ENCODE measurements around the gene AKAP13. TPM values are rescaled to one million over a fixed set of nuclear protein-coding genes. Genes with fewer than 3 reads are reported as not detected.

Gene AKAP13
- total and polyA plus RNA-seq, 2 of the 8 experiments (the other 6 are each of a cell fraction or from before 2014, with no cell fraction given): 14.0 to 46.2 TPM

GRCh38 chr15:85592148-85592547, 211.7 kb downstream of the AKAP13 start:
- Histone ChIP-seq H2BK12ac (ENCODE audit: low read depth, low read length) (no peak overlapping the region), H3K4me1 (replicated peaks in 1 of 4; ENCODE audit: control insufficient read depth in 3 of 4, insufficient read depth in 4 of 4, low read length in 3 of 4) (peaks cover 0 to 4% (median 0%) of the 10 kb centered on the region in 4 experiments; a peak in 1 of 7 replicates), H3K4ac (replicated peaks; ENCODE audit: insufficient read length, low read depth, low read length) (no peak overlapping the region), H3K23ac (ENCODE audit: insufficient read length) (no peak overlapping the region), H3K36me3 (ENCODE audit: control insufficient read depth in 2 of 4, insufficient read depth in 4 of 4, low read length in 3 of 4) (no peaks in the 10 kb centered on the region; a peak in 1 of 8 replicates), H2BK20ac (ENCODE audit: low read length) (no peak overlapping the region), H2BK15ac (ENCODE audit: low read length) (no peak overlapping the region), H2AK5ac (ENCODE audit: low read depth, low read length) (no peak overlapping the region), H3K4me3 (ENCODE audit: extremely low read depth in 1 of 4, insufficient read depth in 2 of 4, low read depth in 3 of 4, low read length in 4 of 4) (no peak overlapping the region), H4K8ac (ENCODE audit: extremely low read depth, insufficient read depth, low read length) (no peak overlapping the region), H3K56ac (replicated peaks; ENCODE audit: insufficient read length, low read depth, low read length) (no peak overlapping the region), H3K79me2 (ENCODE audit: control insufficient read depth in 1 of 2, insufficient read depth in 2 of 2, low read length in 2 of 2) (no peaks in the 10 kb centered on the region), H3K27ac (ENCODE audit: low read depth, low read length) (no peak overlapping the region), H2BK5ac (ENCODE audit: low read depth, low read length) (no peak overlapping the region), H3K27me3 (replicated peaks in 1 of 4; ENCODE audit: control insufficient read depth in 3 of 4, extremely low read depth in 1 of 4, insufficient read depth in 3 of 4, low read length in 3 of 4) (no peaks in the 10 kb centered on the region), H3K4me2 (ENCODE audit: insufficient read depth in 1 of 2, low read depth in 2 of 2, low read length in 2 of 2) (no peak overlapping the region), H3K9me3 (ENCODE audit: insufficient read depth in 2 of 2, low read depth in 1 of 2, low read length in 1 of 2) (no peaks in the 10 kb centered on the region; a peak in 1 of 4 replicates), H3K23me2 (ENCODE audit: low read depth, low read length) (no peaks in the 10 kb centered on the region), H3K79me1 (ENCODE audit: low read depth, low read length) (no peaks in the 10 kb centered on the region), H2AFZ (ENCODE audit: low read length) (no peak overlapping the region), H4K20me1 (replicated peaks in 1 of 2; ENCODE audit: control insufficient read depth in 1 of 2, insufficient read depth in 2 of 2, low read length in 2 of 2) (no peaks in the 10 kb centered on the region), H4K91ac (replicated peaks; ENCODE audit: insufficient read length, low read length) (no peak overlapping the region), H3K14ac (ENCODE audit: insufficient read length) (no peak overlapping the region), H2BK120ac (replicated peaks; ENCODE audit: low read depth, low read length) (no peak overlapping the region), H4K5ac (ENCODE audit: insufficient read length, low read depth, low read length) (no peak overlapping the region), H3K18ac (ENCODE audit: extremely low read depth, low read length) (no peak overlapping the region), H3K9ac (replicated peaks in 1 of 4; ENCODE audit: extremely low read depth in 1 of 4, low read depth in 3 of 4, low read length in 3 of 4) (no peak overlapping the region)
- WGBS, 2 experiments (ENCODE audit: extremely low coverage in 1 of 2, insufficient coverage in 1 of 2, insufficient read length in 1 of 2, insufficient replicate concordance in 2 of 2, low coverage in 1 of 2, low lambda C conversion rate in 2 of 2, missing lambda C conversion rate in 1 of 2): 97% methylated on average over 3 of the region's 3 CpGs; no CpG with 5 or more reads in 1 of the 2 experiments
- TF ChIP-seq SRF (IDR thresholded peaks at IDR 0.05; ENCODE audit: low read depth, low read length) (no peak), CTBP2 (IDR thresholded peaks at IDR 0.05; ENCODE audit: borderline replicate concordance, insufficient read depth, insufficient read length, low read length) (no peak), SIX5 (IDR thresholded peaks at IDR 0.05; ENCODE audit: low read depth, low read length) (no peak), TAF1 (IDR thresholded peaks at IDR 0.05; ENCODE audit: low read depth, low read length) (no peak), EP300 (IDR thresholded peaks at IDR 0.05; ENCODE audit: borderline replicate concordance in 1 of 2, low read depth in 2 of 2, low read length in 2 of 2) (no peak)
- TF ChIP-seq, protein P1, sequence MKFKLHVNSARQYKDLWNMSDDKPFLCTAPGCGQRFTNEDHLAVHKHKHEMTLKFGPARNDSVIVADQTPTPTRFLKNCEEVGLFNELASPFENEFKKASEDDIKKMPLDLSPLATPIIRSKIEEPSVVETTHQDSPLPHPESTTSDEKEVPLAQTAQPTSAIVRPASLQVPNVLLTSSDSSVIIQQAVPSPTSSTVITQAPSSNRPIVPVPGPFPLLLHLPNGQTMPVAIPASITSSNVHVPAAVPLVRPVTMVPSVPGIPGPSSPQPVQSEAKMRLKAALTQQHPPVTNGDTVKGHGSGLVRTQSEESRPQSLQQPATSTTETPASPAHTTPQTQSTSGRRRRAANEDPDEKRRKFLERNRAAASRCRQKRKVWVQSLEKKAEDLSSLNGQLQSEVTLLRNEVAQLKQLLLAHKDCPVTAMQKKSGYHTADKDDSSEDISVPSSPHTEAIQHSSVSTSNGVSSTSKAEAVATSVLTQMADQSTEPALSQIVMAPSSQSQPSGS (IDR thresholded peaks at IDR 0.05; ENCODE audit: low read length): no peak
- DNase-seq (ENCODE audit: low read depth in 1 of 2, low spot score in 2 of 2): no peak
- FAIRE-seq: no peak
- ChIA-PET CTCF (ENCODE audit: partially characterized antibody) (interaction anchor here (1.1 to 2.0 kb wide), 2 partner anchors 10 to 17 kb away, joined by 3 to 9 read pairs; no protein-coding TSS in a partner anchor), POLR2A (ENCODE audit: partially characterized antibody) (interaction anchor here (0.9 kb wide), 1 partner anchor 11 kb away, joined by 3 read pairs; no protein-coding TSS in a partner anchor)

Data from H1 (cell line).